ENCODE data around the gene SHISAL2A. TPM values are rescaled to one million over a fixed set of nuclear protein-coding genes. Genes with fewer than 3 reads are reported as not detected.
"Not testable (repeated sequence)": the region's sequence is repeated elsewhere in the genome, so short reads cannot be mapped to it uniquely, and the experiment has no call there.

SHISAL2A gene
- total RNA-seq, 1 donor from 2014 or later, result 1.3 TPM

DNA sequence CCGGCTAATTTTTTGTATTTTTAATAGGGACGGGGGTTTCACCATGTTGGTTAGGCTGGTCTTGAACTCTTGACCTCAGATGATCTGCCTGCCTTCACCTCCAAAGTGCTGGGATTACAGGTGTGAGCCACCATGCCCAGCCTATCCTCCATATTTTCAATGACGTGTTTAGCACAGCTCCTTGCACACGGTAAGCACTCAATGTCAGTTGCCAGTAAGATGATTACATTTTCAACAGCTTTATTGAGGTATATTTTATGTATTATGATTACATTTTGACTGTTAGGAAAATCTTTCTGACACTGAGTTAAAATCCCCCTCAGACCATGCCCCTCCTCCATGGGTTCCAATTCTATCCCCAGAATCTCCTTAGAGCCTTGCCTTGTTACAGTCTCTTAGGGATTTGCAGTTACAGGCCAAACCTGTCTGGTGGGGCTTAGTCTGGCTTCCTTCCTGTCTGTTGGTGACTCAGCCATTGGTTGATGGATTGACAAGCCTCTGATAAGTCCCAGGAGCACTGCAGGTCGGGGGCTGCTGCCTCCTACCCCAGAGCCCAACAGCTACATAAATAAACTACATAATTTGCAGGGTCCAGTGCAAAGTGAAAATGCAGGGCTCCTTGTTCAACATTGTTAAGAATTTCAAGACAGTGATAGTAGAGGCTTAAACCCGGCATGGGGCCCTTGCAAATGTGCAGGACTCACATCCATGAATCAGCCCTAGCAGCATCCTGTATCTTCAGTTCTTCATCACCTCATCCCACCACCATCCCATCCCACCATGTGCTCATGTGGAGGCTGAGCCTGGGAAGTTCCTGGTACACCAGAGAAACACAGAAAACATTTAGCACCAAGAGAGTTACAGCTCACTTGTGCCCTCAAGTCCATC is 41.8 kb downstream of the SHISAL2A start:
- no peak for ATAC-seq
- intact Hi-C loops (cut with DNase I), result no loop called here
- DNase-seq (ENCODE audit: low spot score), result no peak

DNA sequence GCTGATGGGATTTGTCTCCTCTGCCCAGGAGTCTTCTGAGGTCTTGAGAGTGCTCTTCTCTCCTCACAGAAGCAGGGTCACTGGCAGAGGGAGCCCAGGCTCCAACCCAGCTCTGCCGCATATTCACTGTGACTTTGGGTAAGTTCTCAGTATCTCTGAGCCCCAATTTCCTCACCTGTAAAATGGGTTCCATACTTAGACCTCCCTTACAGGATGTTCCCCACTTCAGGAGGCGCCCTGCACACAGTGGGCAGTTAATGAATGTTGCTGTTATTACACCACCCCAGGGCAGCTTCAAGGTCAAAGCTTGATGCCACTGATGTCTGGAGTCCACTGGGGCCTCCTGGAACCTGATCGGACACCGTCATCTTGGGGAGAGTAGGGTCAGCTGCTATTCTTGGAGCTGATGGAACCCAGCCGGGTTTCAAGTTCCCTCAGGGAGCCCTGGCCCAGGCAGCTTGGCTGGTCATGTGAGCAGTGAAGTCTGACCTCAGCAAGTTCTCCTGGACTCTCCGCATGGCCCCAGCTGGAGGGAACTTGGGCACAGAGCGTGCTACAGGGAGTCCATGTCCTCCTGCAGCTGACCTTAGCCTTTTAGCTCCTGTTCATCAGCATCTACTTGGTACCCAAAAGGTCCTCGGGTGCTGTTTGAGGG is 43.4 kb downstream of the SHISAL2A start:
- ATAC-seq, result peak; percentile 85
- DNase-seq (ENCODE audit: low spot score), result peak; percentile 68

DNA sequence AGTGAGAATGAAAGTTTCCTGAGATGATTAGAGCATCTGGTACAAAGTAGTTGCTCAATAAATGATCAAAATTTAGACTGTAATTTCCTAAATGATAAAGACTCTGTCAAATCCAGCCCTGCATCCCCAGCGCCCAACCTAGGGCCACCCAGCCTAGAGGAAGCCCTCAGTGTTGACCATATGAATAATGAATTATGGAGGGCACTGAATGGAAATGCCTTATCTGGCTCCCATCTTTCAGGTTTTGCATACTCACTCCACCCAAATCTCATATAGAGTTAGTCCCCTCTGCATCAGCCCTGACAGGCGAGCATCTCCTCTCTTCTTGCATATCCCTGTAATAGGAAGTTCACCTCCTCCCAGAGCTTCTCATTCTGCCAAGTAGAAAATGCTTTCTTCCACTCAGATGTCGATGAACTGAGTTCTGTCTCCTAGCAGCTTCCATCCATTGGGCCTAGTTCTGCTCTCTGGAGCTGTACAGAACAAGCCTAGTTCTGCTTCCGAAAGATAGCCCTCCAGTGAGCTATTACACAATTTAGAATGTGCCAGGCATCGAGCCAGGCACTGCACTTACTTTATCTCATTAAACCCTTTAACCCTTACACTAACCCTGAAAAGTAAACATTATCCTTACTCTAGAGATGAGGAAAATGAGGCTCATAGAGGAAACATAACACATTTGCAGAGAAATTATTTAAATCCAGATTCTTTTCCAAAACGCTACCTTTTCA is 44.3 kb downstream of the SHISAL2A start:
- peak; percentile 86 for ATAC-seq
- DNase-seq (ENCODE audit: low spot score), result peak; percentile 54
- intact Hi-C loops (cut with DNase I), result no loop called here

More for the DNA sequence above, 43.4 kb downstream of the SHISAL2A start:
- intact Hi-C loops (cut with DNase I), result no loop called here

DNA sequence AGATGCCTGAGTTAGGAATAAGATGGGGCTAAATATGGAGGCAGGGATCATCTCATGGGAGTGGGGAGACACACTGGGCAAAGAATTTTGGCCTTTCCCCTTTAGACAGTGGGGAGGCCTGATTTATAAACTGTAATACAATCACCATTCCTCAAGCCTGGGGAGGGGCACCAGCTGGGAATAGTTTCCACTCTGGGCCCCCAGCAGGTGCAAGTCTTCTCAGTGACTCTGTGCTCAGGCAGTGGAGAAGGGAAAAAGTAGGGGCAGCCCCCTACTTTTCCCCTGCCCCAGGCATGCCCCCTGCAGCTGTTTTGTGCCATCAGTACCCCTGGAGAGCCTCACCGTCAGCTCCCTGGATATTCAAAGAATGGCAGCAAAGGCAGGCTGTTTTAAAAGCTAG is 46.1 kb downstream of the SHISAL2A start:
- intact Hi-C loops (cut with DNase I), result no loop called here
- no peak for ATAC-seq
- peak; percentile 7 for DNase-seq (ENCODE audit: low spot score)

DNA sequence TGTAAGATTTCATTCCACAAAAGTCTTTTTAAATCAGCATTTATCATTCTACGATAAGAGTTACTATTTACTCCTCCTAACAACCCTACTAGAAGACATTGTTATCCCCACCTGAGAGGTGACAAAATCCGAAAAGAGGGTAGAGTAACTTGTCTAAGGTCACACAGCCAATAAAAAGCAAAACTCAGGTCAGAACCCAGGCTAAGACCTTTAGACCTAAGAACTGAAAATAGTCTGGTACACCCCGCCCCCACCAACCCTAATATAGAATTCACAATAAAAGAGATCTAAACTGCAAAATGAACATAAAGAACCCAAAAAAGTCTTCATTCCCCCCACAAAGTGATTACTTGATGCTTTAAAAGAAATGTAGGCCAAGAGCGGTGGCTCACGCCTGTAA is 46.5 kb downstream of the SHISAL2A start:
- DNase-seq (ENCODE audit: low spot score) (no peak), ATAC-seq (no peak)
- intact Hi-C loops (cut with DNase I), result no loop called here

DNA sequence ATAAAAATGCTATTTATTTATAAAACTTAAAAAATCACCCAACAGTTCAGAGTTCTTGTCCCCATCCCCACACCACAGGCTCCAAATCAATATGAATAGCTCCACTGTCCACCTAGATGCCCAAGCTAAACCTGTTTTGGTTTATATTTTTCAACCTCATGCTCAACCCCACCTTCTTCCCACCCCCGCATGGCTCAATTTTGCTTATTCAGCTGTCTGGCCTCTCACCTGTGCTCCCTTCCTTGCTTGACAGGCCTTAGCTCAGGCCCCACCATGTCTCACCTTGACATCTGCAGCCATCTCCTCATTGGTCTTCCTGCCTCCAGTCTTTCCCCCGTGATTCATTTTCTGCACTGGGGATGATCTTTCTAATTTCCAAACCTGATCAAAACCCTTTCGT is 47.4 kb downstream of the SHISAL2A start:
- intact Hi-C loops (cut with DNase I), result no loop called here
- ATAC-seq (no peak), DNase-seq (ENCODE audit: low spot score) (no peak)

DNA sequence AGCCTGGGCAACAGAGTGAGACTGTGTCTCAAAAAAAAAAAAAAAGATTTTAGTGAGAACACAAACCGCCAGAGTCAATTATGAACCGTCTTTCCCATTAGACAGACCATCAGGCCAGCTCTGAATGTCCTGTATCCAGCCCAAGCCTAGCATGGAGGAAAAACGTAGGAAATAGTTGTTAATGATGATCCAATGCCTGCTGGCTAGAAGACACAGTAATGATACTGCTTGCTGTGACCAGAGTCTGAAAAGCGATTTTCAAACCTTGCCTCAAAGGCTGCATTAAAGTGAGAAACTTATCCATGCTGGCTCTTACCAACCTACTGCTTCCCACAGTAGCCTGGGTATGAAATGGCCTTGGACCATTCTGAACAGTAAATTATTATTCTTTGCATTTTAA is 48.2 kb downstream of the SHISAL2A start:
- intact Hi-C loops (cut with DNase I), result no loop called here
- DNase-seq (ENCODE audit: low spot score), result no peak
- no peak for ATAC-seq

DNA sequence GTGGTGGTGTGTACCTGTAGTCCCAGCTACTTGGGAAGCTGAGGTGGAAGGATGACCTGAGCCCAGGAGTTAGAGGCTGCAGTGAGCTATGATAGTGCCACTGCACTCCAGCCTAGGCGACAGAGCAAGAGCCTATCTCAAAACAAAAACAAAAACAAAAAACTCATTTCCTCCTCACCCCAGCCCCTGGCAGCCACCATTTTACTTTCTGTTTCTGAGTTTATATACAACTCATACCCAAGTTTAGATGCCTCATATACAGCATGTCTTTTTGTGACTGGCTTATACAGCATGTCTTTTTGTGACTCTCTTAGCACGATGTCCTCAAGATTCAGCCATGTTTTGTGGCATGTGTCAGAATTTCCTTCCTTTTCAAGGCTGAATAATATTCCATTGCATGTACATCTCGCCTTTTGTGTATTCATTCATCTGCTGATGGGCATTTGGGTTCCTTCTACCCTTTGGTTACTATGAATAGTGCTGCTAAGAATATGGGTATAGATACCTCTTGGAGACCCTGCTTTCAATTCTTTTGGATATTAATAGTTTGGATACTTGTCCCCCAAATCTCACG is 50.5 kb downstream of the SHISAL2A start:
- ATAC-seq, result no peak
- intact Hi-C loops (cut with DNase I), result no loop called here
- DNase-seq (ENCODE audit: low spot score), result no peak

DNA sequence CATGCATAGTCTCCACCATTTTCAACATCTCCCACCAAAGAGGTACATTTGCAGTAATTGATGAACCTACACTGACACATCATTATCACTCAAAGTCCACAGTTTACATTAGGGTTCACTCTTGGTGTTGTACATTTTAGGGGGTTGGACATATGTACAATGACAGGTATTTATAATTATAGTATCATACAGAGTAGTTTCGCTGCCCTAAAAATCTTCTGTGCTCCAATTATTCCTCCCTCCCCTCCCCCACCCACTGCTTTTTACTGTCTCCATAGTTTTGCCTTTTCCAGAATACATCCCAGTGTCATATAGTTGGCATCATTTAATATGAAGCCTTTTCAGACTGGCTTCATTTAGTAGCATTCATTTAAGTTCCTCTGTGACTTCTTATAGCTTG is 51.6 kb downstream of the SHISAL2A start:
- ATAC-seq (no peak), DNase-seq (ENCODE audit: low spot score) (no peak)
- intact Hi-C loops (cut with DNase I), result no loop called here

DNA sequence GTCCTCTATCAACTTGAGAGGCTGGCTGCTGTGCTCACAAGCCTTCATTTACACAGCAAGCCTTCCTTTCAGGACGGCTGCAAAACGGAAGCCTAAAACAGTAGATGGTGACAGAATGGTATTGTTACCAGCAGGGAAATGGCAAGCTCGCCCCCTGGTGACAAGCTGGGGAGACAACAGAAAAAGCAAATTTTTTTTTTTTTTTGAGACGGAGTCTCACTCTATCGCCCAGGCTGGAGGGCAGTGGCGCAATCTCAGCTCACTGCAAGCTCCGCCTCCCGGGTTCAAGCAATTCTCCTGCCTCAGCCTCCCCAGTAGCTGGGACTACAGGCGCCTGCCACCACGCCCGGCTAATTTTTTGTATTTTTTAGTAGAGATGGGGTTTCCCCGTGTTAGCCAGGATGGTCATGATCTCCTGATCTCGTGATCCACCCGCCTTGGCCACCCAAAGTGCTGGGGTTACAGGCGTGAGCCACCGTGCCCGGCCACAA is 53.3 kb downstream of the SHISAL2A start:
- peak; percentile 78 for DNase-seq (ENCODE audit: low spot score)
- intact Hi-C loops (cut with DNase I), result not testable (repeated sequence)

DNA sequence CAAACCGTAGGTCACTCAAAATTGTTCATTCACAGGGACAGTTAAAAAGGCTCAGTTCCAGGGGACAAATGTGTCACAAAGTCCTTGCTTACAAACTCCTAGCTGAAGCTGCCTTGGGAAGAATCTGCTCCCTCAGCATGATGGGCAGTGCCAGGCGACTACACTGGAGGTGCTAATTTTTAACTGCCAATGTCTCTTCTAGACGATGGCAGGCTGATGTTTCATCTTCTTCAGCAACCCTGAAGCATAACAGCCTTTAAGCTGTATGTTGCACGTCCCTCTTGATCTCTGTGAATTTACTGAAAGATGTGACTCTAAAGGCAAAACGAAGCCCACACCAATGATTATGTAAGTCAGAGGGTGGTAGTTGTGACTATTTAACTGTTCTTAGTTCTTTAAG is 53.9 kb downstream of the SHISAL2A start:
- ATAC-seq (no peak), DNase-seq (ENCODE audit: low spot score) (peak; percentile 4)
- intact Hi-C loops (cut with DNase I), result no loop called here

More for the DNA sequence above, 53.3 kb downstream of the SHISAL2A start:
- ATAC-seq, result peak; percentile 83

DNA sequence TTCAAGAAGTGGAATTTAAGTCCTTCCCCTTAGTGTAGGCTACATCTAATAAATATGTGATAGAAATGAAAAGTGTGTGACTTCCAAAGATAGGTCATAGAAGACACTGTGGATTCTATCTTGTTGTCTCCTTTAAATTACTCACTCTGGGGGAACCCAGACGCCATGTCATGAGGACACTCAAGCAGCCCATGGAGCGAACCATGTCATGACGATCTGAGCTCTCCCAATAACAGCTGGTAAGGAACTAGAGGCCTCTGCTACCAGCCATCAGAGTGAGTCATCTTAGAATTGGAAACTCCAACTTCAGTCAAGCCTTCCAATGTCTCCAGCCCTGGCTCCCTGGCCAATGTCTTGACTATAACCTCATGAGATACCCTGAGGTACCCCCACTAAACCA is 58.9 kb downstream of the SHISAL2A start:
- no peak for ATAC-seq
- intact Hi-C loops (cut with DNase I), result no loop called here
- no peak for DNase-seq (ENCODE audit: low spot score)

DNA sequence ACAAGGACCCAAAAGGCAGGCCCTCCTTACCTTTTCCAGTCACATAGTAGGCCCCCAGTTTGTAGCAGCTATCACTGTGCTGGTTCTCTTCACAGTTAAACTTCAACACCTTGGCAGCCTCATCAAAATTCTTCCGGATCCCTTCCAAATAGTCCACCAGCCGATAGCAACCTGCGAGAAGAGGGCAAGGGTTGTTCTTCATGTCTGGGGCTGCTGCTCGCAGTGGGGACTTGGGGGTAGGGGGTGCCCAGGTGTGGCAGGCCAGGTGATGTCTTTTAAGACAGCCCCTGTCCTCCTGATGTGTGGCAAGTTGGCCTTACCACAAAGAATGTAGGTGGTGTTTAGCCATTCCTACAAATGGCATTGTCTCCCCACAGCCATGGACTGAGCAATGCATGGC is 59.7 kb downstream of the SHISAL2A start:
- DNase-seq (ENCODE audit: low spot score), result no peak
- intact Hi-C loops (cut with DNase I), result no loop called here

DNA sequence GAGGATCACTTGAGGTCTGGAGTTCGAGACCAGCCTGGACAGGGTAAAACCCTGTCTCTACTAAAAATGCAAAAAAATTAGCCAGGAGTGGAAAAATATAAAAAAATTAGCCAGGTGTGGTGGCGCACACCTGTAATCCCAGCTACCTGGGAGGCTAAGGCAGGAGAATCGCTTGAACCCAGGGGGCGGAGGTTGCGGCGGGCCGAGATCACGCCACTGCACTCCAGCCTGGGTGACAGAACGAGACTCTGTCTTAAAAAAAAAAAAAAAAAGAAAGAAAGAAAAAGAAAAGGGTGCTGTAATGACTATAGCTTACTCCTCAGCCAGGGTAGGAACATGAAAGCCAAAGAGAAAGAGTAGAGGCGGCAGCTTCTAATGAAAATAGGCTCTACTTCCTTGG is 60.4 kb downstream of the SHISAL2A start:
- ATAC-seq; DNase-seq (ENCODE audit: low spot score); intact Hi-C loops (cut with DNase I): not testable (repeated sequence)

More for the DNA sequence above, 59.7 kb downstream of the SHISAL2A start:
- no peak for ATAC-seq

DNA sequence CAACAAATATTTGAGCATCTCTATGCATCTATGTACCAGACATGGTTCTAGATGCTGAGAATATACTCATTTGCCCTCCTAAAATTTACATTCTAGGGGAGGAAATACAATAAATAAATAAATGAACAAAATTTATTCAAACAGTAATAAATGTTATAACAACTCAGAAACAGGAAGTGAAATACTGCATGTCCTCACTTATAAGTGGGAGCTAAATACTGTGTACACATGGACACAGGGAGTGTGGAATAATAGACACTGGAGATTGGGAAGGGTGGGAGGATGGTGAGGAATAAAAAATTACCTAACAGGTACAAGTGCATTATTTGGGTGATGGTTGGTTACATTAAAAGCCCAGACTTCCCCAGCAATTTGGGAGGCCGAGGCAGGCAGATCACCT is 60.9 kb downstream of the SHISAL2A start:
- no peak for DNase-seq (ENCODE audit: low spot score)
- no peak for ATAC-seq
- intact Hi-C loops (cut with DNase I), result no loop called here

DNA sequence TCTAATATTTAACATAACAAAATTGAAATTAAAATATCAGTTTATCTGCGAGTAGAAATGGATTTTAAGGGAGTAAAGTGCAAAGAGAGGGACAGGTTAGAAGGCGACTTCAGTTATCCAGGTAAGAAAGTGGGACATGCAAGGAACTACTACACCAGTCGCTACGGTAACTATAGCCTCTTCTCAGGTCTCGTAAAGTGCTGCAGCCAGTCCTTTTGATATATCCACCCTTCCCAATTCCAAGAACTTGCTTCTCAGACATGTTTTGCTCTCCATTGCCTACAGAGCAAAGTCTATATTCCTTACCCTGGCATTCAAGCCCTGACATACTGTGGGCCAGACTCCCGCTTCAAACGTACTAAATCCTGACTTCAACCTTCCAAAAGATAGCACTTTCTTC is 62.7 kb downstream of the SHISAL2A start:
- intact Hi-C loops (cut with DNase I), result no loop called here
- ATAC-seq (no peak), DNase-seq (ENCODE audit: low spot score) (no peak)

DNA sequence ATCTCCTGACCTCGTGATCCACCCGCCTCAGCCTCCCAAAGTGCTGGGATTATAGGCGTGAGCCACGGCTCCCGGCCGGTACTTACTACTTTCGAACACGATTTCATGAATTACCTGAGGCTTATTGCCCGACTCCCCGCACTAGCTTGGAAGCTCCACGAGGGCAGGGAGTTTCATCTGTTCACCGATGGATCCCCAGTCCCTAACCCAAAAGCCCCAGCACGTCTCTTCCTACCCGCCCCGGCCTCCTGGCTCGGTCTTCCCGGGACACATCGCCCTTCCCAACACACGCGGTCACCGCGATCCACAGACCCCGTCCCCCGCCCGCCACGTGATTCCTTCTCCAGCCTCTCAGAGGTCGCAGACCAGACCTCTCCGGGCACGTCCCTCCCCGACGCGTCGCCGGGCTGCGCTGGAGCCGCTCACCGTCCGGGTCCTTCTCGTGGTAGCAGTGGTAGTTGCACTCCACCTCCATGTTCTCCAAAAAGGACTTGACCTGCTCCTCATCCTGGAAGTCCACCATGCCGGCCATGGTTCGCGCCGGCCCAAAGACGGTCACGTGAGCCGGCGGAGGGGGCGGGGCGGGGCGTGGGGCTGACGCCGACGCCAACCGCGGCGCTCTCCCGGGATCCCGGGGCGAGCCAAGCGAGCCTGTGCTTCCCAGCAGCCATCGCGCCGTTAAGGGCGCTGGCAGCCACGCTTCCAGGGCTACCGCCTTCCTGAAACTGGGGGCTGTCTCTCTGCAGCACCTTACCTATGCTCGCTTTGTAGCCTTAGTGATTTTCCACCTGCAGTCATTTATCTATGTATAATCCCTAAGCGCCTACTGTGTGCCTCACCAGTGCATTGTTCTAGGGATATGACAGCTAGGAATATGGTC is 65.1 kb downstream of the SHISAL2A start, which contains the start of gene COA7:
COA7 (minus strand) TSS at position 553 of the 880 bp plus-strand sequence; CDS start at position 532, 21 bp downstream.
- peak; percentile 93 for DNase-seq (ENCODE audit: low spot score)
- intact Hi-C loops (cut with DNase I), result no loop called here
- ATAC-seq, result peak; percentile 94

Measured in sciatic nerve (tissue), 2 donors.